Putamen (tissue), 1 donor: ENCODE results near the gene DPEP3.
A peak's percentile ranks its signal among the peaks of the same experiment; 100 is the strongest.

Experiments used
- DNase-seq: peaks from one replicate; pipeline ENCODE4 v3.0.0-alpha.2; 2016; ENCODE audit warnings: low spot score

Gene DPEP3

GRCh38 chr16:67966549-67967182 is 13.6 kb downstream of the DPEP3 start:
- no peak for DNase-seq

DNA sequence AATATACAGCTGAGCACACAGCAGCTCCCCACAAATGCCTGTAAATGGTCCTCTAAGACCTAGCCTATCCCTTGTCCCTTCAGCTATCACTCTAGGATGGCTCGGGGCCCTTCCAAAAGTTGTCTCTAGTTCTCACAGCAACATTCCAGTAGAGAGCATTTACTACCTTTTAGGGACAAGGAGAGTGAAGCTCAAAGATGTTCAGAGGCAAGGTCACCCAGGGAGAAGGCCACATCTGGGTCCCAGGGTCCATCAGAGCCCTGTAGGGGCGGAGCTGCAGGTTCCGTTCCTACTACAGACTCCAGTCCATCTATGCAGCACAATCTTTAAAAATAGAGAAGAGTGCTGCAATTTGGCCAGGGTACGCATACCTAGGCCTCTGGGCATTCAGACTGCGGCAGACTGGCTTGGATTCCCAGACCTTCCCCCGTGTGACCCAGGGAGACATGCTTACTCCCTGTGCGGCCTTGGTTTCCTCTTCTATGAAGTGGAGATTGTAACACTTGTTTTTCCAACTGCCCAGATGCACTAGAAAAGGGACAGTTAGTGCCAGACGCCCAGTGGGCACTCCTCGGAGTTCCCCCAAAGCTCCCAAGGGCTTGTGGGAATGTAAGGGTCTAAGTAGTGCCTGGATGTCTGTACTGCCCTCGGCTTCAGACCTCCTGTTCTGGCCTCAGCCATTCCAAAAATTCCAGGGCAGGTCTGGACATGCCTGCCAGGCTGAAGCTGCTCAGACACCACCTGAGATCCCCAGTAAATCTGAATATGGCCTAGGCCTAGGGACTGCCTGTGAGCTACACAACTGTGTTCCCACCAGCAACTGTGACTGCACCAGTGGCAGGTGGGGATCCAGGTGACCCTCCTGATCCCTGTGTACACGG is 14.4 kb downstream of the DPEP3 start:
- no peak for DNase-seq

DNA sequence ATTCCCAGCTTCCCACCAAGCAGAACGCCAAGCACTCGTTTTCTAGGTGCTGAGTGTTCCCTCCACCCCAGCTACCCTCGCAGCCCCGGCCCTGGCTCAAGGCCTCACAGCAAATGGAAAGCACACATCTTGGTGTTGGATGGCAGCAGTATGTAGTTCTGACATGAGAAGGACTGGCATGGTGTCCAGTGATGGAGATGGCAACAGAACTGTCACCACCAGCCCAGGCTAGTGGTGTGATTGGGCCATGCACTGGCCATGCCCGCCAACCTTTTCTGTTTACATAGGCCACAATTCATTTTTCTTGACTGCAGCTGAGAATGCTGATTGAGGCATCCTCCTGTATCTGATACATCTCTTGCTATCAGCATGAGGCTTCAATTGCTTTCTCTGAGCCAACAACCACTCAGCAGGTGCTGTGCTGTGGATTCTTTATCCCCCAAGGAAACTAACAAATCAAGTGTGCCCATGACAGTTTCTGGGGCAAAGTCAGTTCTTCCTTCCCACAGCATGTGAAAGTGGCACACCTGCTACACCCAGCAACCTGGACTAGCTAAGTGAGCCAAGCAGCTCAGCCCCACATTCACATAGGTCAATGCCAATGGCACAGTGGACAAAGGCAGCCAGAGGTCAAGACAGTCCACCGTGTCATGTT is 15.7 kb downstream of the DPEP3 start:
- no peak for DNase-seq

- no peak for DNase-seq
Observed at GRCh38 chr16:67963662-67964321, 16.5 kb downstream of the DPEP3 start.

DNA sequence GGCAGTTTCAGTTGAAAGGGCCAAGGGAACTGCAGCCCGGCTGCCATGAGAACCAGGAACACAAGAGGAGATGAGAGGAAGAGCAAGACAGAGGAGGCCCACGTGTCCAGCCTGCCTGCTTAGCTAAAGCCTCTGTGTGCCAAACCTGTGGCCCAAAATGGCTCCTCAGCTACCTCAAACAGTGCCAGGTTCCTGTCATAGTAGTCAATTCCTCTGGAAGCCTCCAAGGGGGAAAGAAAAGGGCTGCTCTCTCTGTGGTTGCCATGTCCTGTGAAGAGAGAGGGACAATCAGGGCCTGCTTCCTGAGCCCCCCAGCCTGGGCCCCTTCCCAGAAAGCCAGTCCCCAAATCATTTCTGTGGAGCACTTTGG is 17.0 kb downstream of the DPEP3 start:
- DNase-seq, result no peak

- DNase-seq, result no peak
Observed at GRCh38 chr16:67962135-67962534, 18.2 kb downstream of the DPEP3 start.

DNA sequence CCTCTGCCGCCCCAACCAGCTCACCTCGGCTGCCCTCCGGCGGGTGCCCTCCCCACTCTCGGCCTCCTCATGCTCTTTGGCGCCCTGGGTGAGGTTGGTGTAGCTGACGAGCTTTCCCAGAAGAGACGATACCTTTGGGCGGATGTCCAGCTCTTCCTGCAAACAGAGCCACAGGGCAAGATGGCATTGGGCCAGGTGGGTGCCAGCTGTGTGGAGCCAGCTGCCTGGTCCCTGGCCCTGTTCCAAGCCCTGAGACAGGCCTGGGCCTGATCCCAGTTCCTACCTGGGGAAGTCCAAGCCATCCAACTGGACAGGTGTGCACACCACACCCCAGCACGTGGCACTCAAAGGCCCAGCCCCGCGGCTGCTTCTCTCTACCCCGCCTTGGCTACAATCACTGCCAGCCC is 18.7 kb downstream of the DPEP3 start:
- DNase-seq, result no peak

- DNase-seq, result no peak
Observed at GRCh38 chr16:67959536-67960329, 20.6 kb downstream of the DPEP3 start.

DNA sequence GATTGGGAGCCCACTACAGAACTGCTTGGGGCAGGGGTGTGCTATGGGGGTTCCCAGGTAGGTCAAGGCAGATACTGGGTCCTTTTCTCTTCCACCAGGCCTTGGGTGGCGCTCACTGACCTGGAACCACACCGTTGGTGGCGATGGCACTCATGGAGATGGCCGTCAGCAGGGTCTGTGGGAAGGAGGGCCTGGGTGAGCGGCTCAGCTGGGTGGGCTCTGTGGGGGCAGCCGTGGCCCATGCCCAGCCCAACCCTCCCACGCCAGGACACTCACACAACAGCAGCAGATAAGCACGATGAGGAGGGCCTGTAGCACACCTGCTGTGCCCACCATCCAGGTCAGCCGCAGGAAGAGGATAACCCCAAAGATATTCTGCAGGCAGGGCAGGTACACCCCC is 22.7 kb downstream of the DPEP3 start:
- no peak for DNase-seq

GRCh38 chr16:67954421-67955196 is 25.7 kb downstream of the DPEP3 start:
- no peak for DNase-seq

DNA sequence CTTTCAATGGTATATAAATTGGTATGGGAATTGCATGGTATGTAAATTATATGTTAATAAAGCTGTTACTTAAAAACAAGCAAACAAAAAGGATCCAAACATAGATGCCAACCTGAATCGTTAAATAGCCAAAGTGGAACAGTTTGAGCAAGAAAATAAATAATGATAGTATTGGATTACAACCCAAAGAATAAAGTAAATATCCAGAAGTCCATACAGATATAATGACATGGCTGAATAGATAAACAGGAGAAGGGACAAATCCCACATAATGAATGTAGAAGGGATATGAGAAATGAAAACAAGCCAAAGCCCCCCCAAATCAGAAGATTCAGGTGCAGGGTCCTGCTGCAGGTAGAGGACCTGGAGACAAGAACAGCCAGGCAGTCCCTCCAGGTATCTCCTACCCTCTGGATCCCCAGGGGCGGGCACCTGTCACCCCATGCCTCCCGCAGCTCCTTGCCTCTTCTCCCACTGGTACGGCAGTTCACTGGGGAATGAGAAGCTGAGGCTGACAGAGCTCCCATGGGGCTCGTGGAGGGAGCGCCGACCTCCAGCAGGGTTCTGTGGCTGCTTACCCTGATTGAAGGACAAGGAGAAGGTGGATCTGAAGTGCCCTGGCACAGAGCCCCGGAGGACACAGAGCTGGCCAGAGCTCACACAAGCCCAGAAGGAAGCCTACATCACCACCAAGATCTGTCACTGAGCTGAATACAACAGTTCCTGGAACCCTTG is 26.5 kb downstream of the DPEP3 start:
- no peak for DNase-seq

GRCh38 chr16:67951485-67951884 is 28.8 kb downstream of the DPEP3 start:
- peak; percentile 92 for DNase-seq

DNA sequence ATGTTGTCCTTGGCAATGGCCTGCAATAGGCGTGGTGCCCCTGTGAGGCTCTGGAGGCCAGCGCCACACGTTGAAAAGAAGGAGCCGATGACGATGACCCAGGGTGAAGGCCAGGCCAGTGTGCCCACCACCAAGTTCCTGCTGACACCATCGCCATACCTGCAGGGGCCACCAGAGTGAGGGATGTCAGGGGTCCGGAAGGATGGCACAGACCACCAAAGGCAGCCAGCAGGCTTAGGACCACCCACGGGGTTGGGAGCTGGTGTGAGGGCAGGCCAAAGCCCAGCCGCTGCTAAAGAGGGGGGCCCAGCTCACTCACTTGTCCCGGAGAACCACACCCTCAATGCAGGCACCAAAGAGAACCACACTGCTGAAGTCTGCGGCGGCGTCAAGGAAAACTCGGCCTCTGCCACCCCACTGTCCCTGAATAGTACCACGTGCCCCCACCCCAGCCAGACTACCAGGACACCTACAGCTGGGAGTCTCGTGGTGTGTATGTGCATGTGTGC is 29.9 kb downstream of the DPEP3 start:
- no peak for DNase-seq

DNA sequence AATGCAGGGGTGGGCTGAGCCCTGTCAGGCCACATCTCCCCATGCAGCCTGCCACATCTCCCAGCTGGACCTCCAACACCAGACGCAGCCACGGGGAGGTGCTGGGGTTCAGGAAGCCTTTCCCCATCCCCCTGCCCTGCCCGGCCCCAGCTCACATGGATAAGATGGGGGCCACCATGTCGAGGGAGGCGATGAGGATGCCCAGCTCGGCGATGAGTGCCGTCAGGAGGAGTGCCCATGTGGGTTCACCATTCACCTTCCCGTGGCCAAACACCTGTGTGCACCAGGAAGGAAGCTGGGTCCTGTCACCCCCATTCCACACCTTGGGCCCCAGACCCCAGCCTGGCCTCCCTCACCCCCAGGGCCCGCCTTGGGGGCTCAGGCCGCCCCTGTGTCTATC is 30.7 kb downstream of the DPEP3 start:
- DNase-seq, result no peak

- no peak for DNase-seq
Observed at GRCh38 chr16:67948015-67948414, 32.3 kb downstream of the DPEP3 start.

DNA sequence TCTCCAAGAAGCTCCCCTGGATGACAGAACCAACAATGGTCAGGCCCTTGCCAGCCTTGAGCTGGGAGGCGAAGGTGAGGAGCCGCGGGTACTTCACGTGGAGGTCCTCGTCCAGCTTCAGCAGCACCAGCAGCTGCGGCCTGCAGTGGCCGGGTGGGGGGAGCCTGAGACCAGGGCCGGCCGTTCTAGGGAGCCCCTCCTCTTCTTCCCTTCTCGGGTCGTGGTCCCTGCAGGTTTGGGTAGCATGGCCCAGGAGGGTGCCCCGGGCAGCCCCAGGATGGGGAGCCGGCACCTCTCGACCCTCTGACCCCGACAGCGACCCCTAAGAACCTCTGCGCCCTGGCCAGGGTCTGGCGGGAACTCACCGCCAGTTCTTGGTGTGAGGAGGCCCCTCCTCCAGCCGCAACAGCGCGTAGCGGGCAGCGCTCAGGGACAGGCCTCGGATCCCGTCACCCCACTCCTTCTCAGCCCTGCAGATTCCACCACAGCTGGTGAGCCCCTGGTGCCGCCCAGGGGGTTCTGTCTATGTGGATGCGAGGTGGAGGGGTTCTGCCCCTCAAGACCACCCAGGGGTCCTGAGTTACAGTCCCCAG is 33.2 kb downstream of the DPEP3 start:
- DNase-seq, result no peak

DNA sequence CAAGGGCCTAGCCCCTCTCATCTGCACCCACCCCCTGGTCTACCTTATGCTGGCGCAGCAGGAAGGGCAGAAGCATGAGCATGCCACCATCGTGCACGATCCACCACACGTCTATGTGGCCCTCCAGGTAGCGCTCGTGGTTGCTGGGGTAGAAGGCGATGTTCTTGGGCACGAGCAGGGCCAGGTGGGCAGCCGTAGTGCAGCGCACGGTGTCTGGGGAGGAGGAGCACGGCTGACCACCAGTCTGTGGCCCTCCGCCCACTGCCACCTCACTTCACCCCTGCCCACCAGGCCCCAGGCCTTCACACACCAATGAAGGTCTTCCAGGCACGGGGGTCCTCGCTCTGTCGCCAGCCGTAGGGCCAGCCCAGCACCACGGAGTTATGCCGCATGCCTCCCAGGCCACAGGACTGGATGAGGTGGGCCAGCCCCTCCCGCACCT is 34.1 kb downstream of the DPEP3 start:
- no peak for DNase-seq

DNA sequence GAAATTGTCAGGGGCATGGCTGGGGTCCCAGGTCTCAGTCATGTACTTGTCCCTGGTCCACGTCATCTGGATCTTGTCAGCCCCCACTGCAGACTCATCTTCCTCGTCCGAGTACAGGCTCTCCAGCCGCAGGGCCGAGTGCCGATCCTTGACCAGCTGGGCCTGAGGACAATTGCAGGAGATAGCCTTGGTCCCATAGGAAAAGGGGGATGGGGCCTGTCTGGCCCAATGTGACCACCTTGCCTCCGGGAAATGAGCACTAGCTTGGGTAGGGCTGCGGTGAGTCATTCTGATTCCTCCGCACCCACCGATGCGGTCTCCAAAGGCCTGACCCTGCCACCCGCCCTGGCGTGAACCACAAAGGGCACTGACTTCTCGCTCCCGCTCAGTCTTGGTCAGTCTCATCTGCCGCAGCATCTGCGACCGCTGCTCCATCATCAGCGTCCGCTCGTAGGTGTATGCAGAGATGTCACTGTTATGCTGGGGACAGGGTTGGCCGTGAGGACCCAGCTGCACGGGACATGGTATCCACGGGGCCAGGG is 34.8 kb downstream of the DPEP3 start:
- no peak for DNase-seq

DNA sequence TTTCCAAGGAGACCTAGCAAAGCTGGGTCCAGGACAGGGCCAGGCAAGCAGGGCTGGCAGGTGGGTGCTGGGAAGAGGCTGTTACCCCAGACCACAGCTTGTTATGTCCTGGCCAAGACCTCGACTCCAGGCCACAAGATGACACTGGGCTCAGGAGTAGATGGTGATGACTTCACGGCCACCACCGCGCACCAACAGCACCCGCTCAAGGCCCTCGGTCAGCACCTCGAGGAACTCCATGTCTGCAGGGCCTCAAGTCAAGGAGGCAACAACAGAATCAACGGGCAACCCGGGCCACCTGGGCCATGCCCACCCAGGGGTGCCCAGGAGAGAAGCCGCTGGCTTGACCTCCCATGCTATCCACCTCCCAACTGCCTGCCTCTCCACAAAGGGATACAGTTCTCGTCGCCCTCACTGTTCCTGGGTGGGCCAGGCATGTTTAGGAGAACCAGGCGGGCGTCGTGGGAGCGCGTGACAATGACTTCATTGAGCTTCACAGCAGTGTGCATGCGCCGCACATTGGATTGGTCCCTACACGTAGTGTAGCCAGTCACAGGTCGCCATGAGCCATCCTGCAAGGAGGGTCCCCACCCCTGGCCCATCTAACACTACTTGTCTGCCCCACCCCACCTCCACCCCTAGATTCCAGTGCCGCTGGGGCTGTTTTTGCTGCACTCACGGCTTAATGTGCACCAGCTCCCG is 35.5 kb downstream of the DPEP3 start:
- no peak for DNase-seq
